ENCODE results near the gene PITRM1. TPM values are rescaled to one million over a fixed set of nuclear protein-coding genes. Genes with fewer than 3 reads are reported as not detected.

PITRM1 gene
- total and polyA plus RNA-seq, 11 donors = 65.8 to 128 (median 91.8) TPM

DNA sequence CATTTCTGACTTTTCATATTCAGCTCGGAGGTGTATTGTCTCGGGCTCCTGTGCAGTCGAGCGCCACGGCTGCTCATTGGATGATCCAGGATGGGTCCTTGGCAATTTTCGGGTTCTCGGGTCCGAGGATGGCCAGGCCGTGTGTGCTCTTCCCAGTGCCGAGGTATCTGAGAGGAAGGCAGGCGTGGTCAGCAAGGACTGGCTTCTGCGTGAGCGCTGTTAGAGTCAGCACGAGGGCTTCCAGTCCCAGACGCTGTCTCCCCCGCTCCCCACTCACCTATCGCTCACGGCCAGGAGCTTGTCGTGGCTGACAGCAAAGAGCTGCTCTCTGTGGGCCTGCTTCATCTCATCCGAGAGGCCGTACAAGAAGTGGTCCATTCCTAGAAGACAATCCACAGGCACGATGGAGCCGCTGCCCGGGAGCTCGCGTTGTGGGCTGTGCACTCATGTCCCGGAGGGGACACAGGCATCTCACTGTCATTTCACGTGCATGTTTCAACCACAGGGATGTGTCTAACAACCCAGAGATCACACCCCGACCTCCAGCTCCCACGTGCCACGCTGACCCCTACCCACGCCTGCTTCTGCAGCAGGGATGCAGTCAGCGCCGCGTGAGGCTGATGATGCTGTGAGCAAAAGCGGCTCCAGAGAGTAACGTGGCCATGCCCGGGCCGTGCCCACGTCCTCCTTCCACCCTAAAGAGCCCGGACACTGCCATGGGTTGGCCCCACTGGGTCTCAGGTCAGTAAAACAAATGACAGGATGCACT is 34.4 kb downstream of the PITRM1 start:
- H3K4me1 ChIP-seq = peaks cover 0 to 38% (median 17%) of the 10 kb centered on the region in 12 donors
- H3K9me3 ChIP-seq = no peaks in the 10 kb centered on the region
- 92 to 94% (median 93%) methylated on average over 36 to 41 of the region's 41 CpGs for WGBS, 4 donors
- H3K4me3 ChIP-seq = no peak overlapping the region
- TF ChIP-seq, protein P1, sequence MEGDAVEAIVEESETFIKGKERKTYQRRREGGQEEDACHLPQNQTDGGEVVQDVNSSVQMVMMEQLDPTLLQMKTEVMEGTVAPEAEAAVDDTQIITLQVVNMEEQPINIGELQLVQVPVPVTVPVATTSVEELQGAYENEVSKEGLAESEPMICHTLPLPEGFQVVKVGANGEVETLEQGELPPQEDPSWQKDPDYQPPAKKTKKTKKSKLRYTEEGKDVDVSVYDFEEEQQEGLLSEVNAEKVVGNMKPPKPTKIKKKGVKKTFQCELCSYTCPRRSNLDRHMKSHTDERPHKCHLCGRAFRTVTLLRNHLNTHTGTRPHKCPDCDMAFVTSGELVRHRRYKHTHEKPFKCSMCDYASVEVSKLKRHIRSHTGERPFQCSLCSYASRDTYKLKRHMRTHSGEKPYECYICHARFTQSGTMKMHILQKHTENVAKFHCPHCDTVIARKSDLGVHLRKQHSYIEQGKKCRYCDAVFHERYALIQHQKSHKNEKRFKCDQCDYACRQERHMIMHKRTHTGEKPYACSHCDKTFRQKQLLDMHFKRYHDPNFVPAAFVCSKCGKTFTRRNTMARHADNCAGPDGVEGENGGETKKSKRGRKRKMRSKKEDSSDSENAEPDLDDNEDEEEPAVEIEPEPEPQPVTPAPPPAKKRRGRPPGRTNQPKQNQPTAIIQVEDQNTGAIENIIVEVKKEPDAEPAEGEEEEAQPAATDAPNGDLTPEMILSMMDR (IDR thresholded peaks at IDR 0.05) = no peak
- no peak for TF ChIP-seq POLR2A (IDR thresholded peaks at IDR 0.05)
- H3K27ac ChIP-seq = peak overlapping the region in 5 of 12 donors; percentile 27 to 61 (median 50)
- H3K36me3 ChIP-seq = peaks cover 0 to 100% (median 93%) of the 10 kb centered on the region in 9 donors
- intact Hi-C loops (cut with DNase I) = loop anchor here in 1 of 10 donors (10.0 kb wide), 1 partner anchor 213 kb away; no protein-coding TSS in a partner anchor
- no peak for ATAC-seq
- no peaks in the 10 kb centered on the region for H3K27me3 ChIP-seq
- no peak for DNase-seq

DNA sequence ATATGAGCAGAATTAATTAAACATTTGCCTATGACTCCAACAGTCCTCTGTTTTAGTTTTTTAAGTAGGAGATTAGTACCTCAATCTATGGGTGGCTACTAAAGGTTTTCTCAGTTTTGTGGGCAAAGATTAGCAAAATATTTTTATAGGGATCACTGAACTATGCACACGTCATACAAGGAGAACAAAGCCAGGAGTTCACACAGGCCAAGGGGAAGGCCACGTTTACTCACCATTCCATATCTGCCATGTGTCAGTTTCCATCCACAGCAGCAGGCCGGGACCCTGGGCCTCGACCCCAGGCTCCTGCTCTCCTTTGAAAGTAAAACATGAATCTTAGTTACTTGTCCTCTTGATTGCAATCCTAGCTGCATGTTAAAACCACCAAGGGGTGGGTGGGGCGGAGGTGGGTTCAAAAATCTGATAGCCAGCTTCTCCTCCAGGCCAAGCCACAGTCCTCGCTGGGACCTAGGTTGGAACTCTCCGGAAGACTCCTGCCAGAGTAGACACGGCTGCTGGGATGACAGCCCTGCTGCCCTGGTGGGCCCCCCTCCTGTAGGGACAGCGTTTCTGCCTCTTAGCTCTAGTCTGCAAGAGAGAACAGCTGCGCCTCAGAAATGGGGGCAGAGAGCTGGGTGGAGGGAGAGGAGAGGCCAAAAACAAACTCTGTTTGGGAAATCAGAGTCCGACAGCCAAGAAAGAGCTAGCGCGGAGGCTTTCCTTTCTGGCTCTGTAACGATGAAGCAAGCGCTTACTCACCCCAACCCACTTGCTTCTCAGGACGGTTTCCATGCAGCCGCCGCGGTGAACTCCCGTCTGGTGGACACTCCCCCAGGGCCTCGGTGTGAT is 35.6 kb downstream of the PITRM1 start:
- ATAC-seq (peak; percentile 59 to 83 (median 78)), DNase-seq (peak; percentile 59 to 84 (median 80))
- Histone ChIP-seq H3K27me3 (no peaks in the 10 kb centered on the region), H3K4me1 (peaks cover 0 to 38% (median 17%) of the 10 kb centered on the region in 12 donors), H3K27ac (peak overlapping the region in 10 of 12 donors; percentile 17 to 70 (median 52)), H3K4me3 (no peak overlapping the region), H3K9me3 (no peaks in the 10 kb centered on the region), H3K36me3 (peaks cover 0 to 100% (median 93%) of the 10 kb centered on the region in 9 donors)
- TF ChIP-seq POLR2A (IDR thresholded peaks at IDR 0.05) = no peak
- TF ChIP-seq, protein P1 (IDR thresholded peaks at IDR 0.05) = no peak
- WGBS, 4 donors = 61 to 72% (median 71%) methylated on average over 19 to 21 of the region's 21 CpGs
- intact Hi-C loops (cut with DNase I) = loop anchor here in 1 of 10 donors (10.0 kb wide), 1 partner anchor 212 kb away; no protein-coding TSS in a partner anchor

- Histone ChIP-seq H3K9me3 (no peaks in the 10 kb centered on the region), H3K27ac (peak overlapping the region in 10 of 12 donors; percentile 3 to 70 (median 48)), H3K4me3 (no peak overlapping the region), H3K4me1 (peaks cover 0 to 38% (median 17%) of the 10 kb centered on the region in 12 donors), H3K27me3 (no peaks in the 10 kb centered on the region), H3K36me3 (peaks cover 0 to 100% (median 92%) of the 10 kb centered on the region in 9 donors)
- ATAC-seq = peak; percentile 66 to 82 (median 74)
- peak; percentile 46 to 85 (median 81) for DNase-seq
- TF ChIP-seq, protein P1 (IDR thresholded peaks at IDR 0.05) = no peak
- TF ChIP-seq POLR2A (IDR thresholded peaks at IDR 0.05) = no peak
- intact Hi-C loops (cut with DNase I) = loop anchor here in 1 of 10 donors (10.0 kb wide), 1 partner anchor 212 kb away; no protein-coding TSS in a partner anchor
- 41 to 51% (median 46%) methylated on average over 14 of the region's 14 CpGs for WGBS, 4 donors
These were observed 36.2 kb downstream of the PITRM1 start for GRCh38 chr10:3136336-3136735.

Measured in heart left ventricle (tissue), 16 donors.